HG02798 (cell line): Measurements from ENCODE around the gene KCNK17.

ENCODE experiments used
- ATAC-seq: cut with Tn5 transposase; IDR thresholded peaks from one replicate; pipeline ENCODE4 v1.9.1; 2021; ENCODE audit warnings: mild to moderate bottlenecking; ENCODE audit not compliant: unreplicated experiment, poor library complexity

The KCNK17 gene, protein sequence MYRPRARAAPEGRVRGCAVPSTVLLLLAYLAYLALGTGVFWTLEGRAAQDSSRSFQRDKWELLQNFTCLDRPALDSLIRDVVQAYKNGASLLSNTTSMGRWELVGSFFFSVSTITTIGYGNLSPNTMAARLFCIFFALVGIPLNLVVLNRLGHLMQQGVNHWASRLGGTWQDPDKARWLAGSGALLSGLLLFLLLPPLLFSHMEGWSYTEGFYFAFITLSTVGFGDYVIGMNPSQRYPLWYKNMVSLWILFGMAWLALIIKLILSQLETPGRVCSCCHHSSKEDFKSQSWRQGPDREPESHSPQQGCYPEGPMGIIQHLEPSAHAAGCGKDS

DNA sequence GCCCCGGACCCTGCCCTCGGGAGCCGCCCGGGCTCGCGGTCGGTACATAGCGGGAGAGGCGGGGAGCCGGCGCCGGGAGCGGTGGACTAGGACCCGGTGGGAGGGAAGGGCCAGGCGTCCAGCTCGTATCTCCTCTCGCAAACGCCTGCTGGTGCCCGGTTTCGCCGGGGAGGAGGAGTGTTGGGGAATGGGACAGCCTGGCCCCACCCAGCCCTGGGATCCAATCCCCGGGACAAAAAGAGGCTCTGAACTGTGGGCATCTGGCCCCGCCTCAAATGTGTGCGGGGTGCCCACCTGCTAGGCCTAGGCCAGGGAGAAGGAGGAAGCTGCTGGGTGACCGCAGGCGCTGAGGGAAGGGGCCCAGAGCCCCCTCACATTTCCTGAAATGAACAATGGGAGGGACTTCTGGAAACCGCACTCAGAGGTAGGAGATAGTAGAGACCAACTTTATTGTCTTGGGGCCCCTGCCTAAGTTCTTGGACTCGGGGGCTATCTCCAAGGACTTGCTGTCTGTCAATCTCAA lies at the start of gene KCNK17:
KCNK17 (minus strand) TSS at position 147 of the 523 bp plus-strand sequence; CDS start at position 48, 99 bp downstream.
- no peak for ATAC-seq

DNA sequence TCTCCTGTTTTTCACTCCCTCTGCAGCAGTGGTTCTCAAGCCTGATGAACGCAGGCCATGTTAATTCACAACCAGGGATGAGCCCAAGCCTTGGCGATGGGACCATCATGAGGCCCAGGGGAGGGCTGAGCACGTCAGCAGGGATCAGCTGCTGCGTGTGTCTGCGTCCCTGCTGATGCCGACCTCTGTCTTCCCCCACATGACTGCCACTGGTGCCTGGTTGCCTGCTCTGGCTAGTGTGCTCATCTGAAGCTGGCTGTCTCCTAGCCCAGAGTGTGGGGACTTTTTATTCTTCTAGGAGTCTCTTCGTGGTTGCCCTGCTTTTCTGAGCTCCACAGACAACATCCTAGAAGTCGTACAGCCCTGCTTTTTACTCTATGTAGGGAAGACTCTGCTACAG lies 49.1 kb upstream of the KCNK17 start:
- no peak for ATAC-seq

- no peak for ATAC-seq
Measured at GRCh38 chr6:39362487-39362865, 48.3 kb upstream of the KCNK17 start.

DNA sequence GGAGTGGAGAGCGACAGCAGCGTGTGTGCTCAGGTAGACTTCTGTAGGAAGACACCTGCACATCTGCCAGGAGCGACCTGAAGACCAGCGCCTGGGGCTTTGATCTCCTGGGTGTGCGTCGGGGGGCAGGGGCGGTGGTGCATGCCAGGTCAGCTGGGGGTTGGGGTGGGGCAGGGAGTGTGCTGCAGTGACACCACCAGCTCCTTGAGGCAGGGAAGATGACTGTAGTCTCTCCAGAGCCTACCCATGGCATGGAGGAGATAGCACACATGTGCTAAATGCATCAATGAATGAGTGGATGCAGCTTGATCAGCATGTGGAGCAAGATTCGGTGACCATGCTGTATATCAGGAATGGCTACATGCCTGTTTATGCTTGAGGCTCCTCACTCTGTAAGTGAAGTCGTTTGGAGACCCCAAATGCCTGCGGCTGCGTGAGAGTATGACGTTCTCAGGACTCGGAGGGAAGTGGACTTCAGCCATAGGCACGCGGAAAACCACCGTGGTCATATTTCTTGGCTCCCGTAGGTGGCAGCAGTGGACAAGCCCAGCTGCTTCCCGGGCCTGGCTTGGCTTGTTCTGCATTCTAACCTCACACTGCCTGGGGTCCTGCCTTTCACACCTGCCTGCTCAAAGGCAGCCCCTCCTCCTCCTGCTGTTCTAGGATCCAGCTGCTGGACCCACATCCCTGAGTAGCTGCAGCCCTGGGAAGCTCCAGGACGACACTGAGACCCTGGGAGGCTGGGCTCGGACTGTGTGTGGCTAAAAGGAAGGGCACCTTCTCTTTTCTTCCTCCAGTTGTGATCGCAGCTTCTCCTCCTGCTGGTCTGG lies 47.7 kb upstream of the KCNK17 start:
- ATAC-seq, result peak; percentile 67

GRCh38 chr6:39360378-39360777 lies 46.2 kb upstream of the KCNK17 start:
- ATAC-seq, result no peak

DNA sequence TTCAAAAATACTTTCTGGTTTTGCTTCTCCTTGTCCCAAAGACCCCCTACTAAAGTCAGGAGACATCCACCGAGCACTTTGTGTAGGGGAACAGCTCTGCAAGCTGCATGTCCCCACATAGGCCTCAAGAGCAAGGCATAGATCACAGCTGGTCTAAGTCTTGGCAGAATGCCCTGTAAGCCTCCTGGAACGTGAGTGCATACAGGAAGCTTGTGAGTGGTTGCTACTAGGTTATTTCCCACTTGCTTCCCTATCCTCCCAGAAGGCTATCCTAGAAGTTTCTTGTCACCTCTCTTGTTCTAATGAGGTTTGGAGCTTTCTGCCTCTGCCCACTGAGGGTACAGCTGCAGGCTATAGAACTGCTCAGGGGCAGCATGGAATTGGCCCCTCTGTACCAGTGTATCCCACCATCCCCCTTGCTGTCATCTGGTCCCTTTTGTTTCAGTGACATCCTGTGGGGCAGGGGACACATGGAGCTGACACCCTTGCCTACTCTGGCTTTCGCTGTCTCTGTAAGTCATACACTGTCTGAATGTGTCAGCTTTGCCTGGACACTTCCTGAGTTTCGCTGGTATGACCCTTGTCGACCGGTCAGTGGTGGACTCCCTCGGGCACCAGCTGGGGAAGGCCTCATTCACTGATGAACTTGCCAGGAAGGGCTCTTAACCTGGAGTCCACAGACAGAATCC lies 43.9 kb upstream of the KCNK17 start:
- ATAC-seq, result no peak

DNA sequence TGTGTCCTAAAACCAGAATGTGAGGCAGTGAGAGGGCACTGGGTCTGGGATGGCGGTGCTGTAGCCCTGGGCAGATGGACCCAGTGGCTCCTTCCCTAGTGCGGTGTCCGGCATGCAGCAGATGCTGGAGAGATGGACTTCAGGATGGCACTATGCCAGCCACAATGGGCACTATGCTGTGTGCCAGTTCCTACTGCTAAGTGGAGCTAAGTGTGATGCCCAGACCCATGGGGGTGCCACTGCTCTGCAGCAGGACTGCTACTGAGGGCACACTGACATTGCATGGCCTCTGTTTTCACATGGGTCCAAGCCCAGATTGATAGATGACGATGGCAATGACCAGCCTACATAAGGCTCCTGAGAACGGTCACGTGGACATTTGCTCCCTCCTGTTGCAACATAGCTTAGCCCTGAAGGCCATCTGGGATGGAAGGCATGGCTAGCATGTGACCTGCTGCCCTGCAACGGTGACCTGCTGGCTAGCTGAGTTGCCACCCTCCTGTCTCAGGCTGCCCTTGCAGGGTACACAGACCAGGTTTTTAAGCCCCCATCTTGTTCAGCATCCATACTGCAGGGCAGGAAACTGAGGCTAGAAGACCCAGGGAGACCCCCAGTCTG lies 39.6 kb upstream of the KCNK17 start:
- ATAC-seq, result no peak

GRCh38 chr6:39350723-39351505 lies 36.7 kb upstream of the KCNK17 start:
- no peak for ATAC-seq

- ATAC-seq, result no peak
Measured at GRCh38 chr6:39348740-39349139, 34.5 kb upstream of the KCNK17 start.

DNA sequence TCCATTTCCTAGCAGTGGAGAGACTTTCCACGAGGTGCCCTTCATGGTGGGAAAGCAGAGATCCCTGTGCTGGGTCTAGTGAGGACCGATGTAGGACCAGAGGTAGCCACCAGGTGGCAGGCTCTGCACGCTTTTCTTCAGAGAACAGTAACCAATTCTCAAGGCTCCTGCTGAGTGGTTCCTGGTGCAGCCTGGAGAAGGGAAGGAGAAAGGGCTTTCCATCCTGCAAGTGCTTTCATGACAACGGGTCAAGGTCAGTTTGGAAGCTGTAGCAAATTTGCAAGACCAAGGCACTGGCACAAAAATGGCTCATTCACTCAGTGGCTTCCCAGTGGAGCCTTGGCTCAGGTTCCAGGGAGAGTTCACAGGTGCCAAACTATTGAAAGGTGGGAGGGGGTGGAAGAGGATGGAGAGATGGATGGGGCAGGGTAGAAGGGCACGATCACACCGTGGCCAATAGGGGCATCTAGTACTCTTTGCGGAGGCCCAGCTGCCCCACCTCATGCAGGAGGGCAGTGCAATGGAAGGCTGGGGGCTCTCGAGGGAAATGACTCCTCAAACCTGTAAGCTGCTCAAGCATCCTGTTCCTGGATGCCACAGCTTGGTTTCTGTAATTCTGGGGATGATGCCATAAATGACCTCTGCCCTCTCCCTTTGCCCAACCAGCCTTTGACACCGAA lies 33.8 kb upstream of the KCNK17 start:
- peak; percentile 58 for ATAC-seq

DNA sequence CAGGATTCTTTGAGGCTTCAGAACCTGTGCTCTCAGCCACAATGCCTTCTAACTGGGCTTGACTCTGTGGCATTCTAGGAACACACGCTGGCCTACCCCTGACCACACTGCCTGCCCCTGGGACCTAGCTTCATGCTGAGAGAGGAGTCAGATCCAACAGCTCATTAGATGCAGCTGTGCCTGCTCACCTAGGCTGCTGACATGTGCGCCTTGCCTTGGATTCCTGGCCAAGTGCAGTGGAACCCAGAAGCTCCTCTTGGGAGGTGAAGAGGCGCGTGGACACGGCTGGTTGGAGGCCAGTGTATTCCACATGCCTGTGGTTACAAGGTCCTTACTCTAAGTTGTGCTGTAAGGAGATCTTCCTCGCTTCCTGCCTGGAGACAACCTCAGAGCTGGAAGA lies 33.0 kb upstream of the KCNK17 start:
- no peak for ATAC-seq

GRCh38 chr6:39344821-39345280 lies 30.6 kb upstream of the KCNK17 start:
- ATAC-seq, result no peak

GRCh38 chr6:39343396-39343870 lies 29.2 kb upstream of the KCNK17 start:
- no peak for ATAC-seq

DNA sequence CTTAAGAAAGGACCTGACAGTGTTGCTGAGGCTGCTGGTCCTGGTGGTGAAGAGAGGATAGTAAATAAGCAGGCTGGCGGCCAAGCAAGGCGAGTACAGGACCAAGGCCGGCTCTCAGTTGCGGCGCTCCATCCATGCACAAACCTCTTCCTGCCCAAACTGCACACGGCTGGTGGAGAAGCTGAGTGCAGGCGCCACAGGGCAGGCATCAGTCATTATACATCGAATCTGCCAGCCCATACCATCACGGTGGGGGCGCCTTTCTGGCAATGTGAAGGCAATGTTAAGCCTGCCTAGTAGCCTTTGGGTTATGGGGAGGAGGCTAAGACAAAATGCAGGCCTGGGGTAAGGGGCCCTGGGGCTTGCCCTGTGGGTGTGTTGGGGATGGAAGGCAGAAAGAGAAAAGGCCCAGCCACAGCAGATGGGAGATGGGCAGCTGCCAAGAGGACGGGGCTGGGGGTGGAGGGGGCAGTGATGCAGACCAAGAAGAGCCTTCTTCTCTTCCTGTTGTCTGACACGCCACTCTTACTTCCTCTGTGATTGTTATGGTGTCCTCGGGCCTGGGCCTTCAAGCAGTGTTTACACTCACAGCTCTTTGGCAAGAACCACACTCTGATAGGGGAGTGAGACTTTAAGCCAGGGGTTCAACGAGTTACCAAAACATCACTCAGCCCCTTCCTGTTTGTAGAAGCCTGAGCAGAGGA lies 28.6 kb upstream of the KCNK17 start:
- no peak for ATAC-seq

DNA sequence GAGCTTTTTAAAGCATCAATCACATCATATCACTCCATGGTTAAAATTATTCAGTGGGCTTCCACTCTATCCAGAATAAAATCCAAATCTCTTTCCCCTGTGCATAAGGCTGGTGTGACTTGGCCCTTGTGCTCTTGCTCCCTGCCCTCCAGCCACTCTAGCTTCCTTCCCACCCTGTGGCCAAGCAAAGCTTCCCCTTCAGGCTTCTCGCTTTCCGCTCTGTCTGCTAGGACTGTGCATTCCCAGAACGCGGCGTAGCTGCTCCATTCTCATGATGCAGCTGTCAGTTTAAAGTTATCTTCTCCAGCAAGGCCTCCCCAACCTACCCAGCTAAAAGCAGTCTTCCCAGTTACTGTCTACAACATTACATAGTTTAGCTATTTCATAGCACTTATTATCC lies 27.7 kb upstream of the KCNK17 start:
- ATAC-seq, result no peak

- ATAC-seq, result no peak
Measured at GRCh38 chr6:39341352-39341751, 27.1 kb upstream of the KCNK17 start.

- no peak for ATAC-seq
Measured at GRCh38 chr6:39339868-39340550, 25.8 kb upstream of the KCNK17 start.
